SK-N-SH treated with all-trans-retinoic acid at 6 μM for 48 hours (cell line): ENCODE measurements around the gene PID1.

Experiments used
- GLIS3 ChIP-seq: fragments of 250-450 bp; sonication (Bioruptor Pico); IDR thresholded peaks from 2 replicates; pipeline ENCODE4 v1.5.0; 2020; ENCODE audit warnings: mild to moderate bottlenecking, moderate library complexity
- ISL1 ChIP-seq: fragments of 250-450 bp; sonication (Bioruptor Pico); IDR thresholded peaks from 2 replicates; pipeline ENCODE4 v2.1.2; 2022; ENCODE audit warnings: mild to moderate bottlenecking, moderate library complexity
- OSR1 ChIP-seq: fragments of 250-450 bp; sonication (Bioruptor Pico); IDR thresholded peaks from 2 replicates; pipeline ENCODE4 v1.8.0; 2022; ENCODE audit warnings: moderate library complexity, mild to moderate bottlenecking, inconsistent platforms
- RARB ChIP-seq: fragments of 250-450 bp; sonication (Bioruptor Pico); IDR thresholded peaks from 2 replicates; pipeline ENCODE4 v1.8.0; 2021; ENCODE audit warnings: mild to moderate bottlenecking, moderate library complexity
- SNAI2 ChIP-seq: fragments of 250-450 bp; sonication (Bioruptor Pico); IDR thresholded peaks from 2 replicates; pipeline ENCODE4 v1.5.0; 2020; ENCODE audit warnings: mild to moderate bottlenecking, moderate library complexity
- TSHZ2 ChIP-seq: fragments of 250-450 bp; sonication (Bioruptor Pico); IDR thresholded peaks from 2 replicates; pipeline ENCODE4 v1.5.0; 2020; ENCODE audit warnings: mild to moderate bottlenecking, moderate library complexity
- ZFP3 ChIP-seq: fragments of 250-450 bp; sonication (Bioruptor Pico); IDR thresholded peaks from 2 replicates; pipeline ENCODE4 v1.5.0; 2020; ENCODE audit warnings: mild to moderate bottlenecking, moderate library complexity
- ZNF565 ChIP-seq: fragments of 450-650 bp; formaldehyde crosslinking; conservative IDR thresholded peaks from 2 replicates; pipeline ENCODE4 v1.5.0; 2020; ENCODE audit warnings: low read depth, mild to moderate bottlenecking, moderate library complexity
- TF ChIP-seq, protein P1 (sequence below): fragments of 250-450 bp; sonication (Bioruptor Pico); IDR thresholded peaks from 2 replicates; pipeline ENCODE4 v1.5.1; 2020; ENCODE audit warnings: low read depth, mild to moderate bottlenecking, moderate library complexity
- TF ChIP-seq, protein P2 (sequence below): fragments of 250-450 bp; sonication (Bioruptor Pico); IDR thresholded peaks from 2 replicates; pipeline ENCODE4 v1.8.0; 2020; ENCODE audit warnings: mild to moderate bottlenecking, moderate library complexity, borderline replicate concordance

- TF ChIP-seq RARB (CRISPR knock-in tag) (no peak), TSHZ2 (CRISPR knock-in tag) (no peak), SNAI2 (no peak), GLIS3 (CRISPR knock-in tag) (no peak), ISL1 (no peak), ZFP3 (CRISPR knock-in tag) (no peak), ZNF565 (no peak), OSR1 (CRISPR knock-in tag) (no peak)
- TF ChIP-seq, protein P1, sequence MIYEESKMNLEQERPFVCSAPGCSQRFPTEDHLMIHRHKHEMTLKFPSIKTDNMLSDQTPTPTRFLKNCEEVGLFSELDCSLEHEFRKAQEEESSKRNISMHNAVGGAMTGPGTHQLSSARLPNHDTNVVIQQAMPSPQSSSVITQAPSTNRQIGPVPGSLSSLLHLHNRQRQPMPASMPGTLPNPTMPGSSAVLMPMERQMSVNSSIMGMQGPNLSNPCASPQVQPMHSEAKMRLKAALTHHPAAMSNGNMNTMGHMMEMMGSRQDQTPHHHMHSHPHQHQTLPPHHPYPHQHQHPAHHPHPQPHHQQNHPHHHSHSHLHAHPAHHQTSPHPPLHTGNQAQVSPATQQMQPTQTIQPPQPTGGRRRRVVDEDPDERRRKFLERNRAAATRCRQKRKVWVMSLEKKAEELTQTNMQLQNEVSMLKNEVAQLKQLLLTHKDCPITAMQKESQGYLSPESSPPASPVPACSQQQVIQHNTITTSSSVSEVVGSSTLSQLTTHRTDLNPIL (CRISPR knock-in tag) = no peak
- TF ChIP-seq, protein P2, sequence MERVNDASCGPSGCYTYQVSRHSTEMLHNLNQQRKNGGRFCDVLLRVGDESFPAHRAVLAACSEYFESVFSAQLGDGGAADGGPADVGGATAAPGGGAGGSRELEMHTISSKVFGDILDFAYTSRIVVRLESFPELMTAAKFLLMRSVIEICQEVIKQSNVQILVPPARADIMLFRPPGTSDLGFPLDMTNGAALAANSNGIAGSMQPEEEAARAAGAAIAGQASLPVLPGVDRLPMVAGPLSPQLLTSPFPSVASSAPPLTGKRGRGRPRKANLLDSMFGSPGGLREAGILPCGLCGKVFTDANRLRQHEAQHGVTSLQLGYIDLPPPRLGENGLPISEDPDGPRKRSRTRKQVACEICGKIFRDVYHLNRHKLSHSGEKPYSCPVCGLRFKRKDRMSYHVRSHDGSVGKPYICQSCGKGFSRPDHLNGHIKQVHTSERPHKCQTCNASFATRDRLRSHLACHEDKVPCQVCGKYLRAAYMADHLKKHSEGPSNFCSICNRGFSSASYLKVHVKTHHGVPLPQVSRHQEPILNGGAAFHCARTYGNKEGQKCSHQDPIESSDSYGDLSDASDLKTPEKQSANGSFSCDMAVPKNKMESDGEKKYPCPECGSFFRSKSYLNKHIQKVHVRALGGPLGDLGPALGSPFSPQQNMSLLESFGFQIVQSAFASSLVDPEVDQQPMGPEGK = no peak
Measured at GRCh38 chr2:229201521-229201920, 69.6 kb downstream of the PID1 start.
